CD4-positive, alpha-beta T cell treated with Interleukin-4 for 4 hours (primary cell): ENCODE data around the gene ABLIM3.

ENCODE experiments used
- DNase-seq: peaks from one replicate; pipeline ENCODE4 v3.0.0-alpha.2; 2020

Gene ABLIM3

GRCh38 chr5:149141224-149141956, at the start of gene ABLIM3:
ABLIM3 (plus strand) TSS chr5:149141493; CDS start chr5:149142096, 603 bp downstream.
- DNase-seq = peak; percentile 36

- DNase-seq = no peak
Measured at GRCh38 chr5:149093625-149094024, 47.7 kb upstream of the ABLIM3 start.

GRCh38 chr5:149094996-149095395, 46.3 kb upstream of the ABLIM3 start:
- DNase-seq = no peak

- no peak for DNase-seq
Measured at GRCh38 chr5:149099920-149100319, 41.4 kb upstream of the ABLIM3 start.

DNA sequence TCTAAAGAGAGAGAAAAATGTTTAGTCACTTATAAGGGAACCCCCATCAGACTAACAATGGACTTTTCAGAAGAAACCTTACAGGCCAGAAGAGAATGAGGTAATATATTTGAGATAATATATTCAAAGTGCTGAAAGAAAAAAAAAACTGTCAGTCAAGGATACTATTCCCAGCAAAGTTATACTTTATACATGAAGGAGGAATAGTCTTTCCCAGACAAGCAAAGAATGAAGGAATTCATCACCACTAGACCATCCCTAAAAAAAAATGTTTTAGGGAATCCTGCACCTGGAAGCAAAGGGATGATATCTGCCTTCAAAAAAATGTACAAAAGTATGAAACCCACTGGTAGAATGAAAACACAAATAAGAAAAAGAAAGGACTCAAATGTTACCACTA, 41.0 kb upstream of the ABLIM3 start:
- DNase-seq = no peak

DNA sequence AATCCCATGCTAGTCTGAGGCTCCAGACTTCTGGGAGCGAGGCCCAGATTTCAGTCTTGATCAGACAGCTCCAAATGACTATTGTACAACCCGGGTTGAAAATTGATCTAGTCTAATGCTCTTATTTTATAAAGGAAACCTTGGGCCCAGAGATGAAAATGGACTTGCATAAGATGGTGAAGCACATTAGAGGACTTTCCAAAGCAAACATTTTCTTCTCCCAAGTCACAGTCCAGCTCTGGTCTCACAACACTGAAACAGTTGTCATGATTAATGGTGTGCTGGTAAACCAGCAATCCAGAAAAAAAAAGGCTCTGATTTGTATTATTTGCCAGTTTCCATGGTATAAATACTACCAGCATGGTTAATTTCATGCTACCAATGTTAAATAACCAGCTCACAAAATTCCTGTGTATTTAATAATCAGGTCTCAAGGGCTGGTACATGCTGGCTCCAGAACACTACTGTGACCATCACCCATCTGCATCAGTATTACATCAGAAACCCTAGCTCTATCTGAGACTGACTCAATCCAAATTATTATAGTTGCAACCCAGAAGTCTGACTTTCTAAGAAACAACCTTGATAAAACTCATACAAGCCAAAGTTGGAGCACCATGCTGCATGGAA, 32.5 kb upstream of the ABLIM3 start:
- no peak for DNase-seq

GRCh38 chr5:149110406-149110805, 30.9 kb upstream of the ABLIM3 start:
- DNase-seq = no peak

DNA sequence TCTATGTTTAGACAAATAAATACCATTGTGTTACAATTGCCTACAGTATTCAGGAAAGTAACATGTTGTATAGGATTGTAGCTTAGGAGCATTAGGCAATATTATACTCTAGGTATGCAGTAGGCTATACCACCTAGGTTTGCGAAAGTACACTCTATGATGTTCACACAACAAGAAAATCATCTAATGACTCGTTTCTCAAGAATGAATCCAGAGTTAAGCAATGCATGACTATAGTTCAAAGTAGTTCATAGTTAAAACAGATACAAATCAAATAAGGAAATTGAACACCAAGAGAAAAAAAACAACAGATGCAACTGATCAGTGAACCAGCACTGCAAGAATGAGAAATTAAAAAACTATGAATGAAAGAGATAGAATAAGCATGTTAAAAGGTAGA, 27.6 kb upstream of the ABLIM3 start:
- DNase-seq = no peak

GRCh38 chr5:149114403-149115312, 26.6 kb upstream of the ABLIM3 start:
- peak; percentile 32 for DNase-seq

DNA sequence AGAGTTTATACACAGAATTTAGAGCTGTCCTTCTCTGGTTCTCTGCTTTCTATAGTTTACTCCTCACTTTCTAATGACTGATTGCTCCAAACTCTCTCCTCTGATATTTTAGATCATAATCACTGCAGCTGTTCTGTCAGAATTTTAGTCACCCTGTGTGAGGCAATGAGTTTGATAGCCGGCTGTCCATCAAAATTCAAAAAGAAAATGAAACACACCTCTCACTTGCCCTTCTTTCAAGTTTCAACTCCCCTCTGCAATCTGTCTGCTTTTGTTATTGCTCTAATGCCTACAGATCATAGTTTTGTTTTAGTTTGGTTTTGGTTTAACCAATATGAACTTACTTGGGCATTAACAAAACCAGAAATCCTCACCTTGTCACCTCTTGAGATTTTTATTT, 23.3 kb upstream of the ABLIM3 start:
- no peak for DNase-seq

DNA sequence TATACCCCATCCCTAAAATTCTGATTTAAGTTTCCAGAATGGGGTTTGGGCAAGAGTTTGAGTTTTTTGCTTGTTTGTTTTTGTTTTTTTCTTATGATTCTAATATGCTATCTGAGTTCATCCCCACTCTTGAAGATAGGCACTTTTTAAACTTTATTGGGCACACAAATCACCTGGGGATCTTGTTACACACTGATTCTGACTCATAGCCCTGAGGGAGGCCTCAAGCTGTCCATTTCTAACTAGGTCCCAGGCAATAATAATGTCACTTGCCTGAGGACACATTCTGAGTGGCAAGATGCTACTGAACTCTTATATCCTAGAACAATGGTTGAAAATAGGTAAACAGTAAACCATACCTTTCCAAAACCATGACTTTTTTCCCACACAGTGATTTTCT, 22.8 kb upstream of the ABLIM3 start:
- DNase-seq = no peak

DNA sequence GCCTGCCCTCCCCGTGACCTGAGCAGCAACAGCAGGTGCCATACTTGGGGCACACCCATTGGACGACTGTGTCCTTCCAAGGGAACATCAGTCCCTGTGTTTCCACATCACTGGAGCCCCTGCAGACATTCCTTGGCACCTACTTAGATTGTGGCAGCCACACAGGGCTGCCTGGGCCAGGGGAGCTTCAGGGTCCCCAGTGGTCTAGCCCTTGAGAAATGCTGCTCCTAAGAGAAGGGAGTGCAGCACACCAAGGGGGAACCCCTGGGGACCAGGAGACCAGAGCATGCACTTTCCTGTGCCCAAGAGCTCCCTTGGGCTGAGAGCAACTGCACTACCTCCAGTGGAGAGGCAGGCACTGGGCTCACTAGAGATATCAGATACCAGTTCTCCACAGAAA, 20.1 kb upstream of the ABLIM3 start:
- DNase-seq = no peak

GRCh38 chr5:149123211-149123610, 18.1 kb upstream of the ABLIM3 start:
- no peak for DNase-seq

DNA sequence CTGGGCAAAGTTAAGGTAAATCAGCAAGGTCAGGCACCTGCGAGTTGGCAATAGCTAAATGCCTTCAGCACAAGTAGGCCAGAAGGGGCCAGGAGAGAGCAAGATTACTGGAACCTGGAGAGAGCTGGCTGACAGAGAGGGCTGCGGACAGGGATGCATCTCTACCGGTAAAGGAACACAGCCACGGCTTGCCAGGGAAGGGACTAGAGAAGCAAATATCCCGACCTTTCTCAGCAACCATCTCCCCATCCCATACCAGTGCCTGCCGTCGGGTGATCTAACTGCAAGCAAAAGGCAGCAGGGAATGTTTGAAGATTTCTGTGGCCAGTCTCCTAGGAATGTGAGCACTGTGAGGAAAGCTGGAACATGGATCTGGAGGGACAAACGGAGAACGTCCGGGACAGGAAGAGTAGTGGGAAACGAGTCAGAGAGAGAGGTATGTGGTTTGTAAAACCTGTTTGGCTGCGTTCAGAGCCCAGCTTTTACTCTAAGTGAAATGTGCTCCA, 15.9 kb upstream of the ABLIM3 start:
- no peak for DNase-seq

DNA sequence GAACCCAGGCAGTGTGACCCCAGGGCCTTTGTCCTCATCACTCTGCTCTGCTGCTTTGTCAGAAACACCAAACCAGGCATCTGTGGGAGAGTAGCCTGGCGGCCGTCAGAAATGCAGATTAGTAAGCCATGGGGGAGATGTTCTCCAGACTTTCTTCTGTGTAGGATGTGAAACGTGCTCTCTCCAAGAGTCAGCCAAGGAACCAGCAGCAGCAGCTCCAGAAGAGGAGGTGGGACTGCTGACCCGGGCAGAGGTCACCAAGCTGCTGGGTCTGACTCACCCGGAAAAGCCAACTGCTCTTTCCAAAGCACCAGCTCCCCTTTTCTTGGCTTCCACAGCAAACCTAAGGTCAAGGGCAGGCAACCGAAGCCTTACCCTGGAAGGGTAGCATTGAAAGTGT, 14.4 kb upstream of the ABLIM3 start:
- DNase-seq = no peak

GRCh38 chr5:149127394-149127955, 13.8 kb upstream of the ABLIM3 start:
- no peak for DNase-seq

GRCh38 chr5:149128023-149128875, 13.0 kb upstream of the ABLIM3 start:
- no peak for DNase-seq

GRCh38 chr5:149129181-149129580, 12.1 kb upstream of the ABLIM3 start:
- no peak for DNase-seq

DNA sequence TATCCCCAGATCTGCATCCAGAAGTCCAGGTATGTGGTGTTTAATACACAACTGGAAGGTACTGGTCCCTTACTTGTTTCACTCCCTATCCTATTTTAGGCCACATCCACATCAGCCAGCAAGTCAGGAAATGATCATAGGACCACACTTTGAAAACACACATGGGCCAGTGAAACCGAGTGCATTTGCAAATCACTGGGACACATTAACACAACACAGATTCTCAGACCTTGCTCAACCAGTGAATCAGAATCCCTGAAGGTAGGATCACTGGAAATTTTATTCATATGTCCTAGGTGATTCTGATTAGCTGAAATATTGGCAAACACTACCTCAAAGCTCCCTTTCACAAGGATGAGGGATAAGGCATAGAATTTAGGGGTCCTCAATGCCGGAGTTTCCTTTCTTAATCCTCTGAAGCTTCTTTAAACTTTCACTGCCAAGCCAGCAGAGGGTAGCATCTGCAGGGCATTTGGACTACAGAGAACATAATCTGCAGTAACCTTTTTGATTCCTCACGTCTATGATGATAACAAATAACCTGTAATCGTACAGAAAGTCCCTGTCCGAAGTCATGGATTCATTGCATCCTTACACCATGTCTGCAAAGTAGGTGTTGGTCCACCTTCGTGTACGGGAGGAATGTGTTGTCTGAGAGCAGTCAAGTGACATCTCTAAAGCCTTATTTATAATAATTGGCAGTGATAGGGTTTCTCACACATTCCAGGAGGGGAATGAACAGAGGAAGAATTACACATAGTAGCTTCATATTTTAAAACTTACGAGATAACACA, 11.0 kb upstream of the ABLIM3 start:
- no peak for DNase-seq

GRCh38 chr5:149132474-149132873, 8.8 kb upstream of the ABLIM3 start:
- DNase-seq = no peak
